Activated effector memory CD4-positive, alpha-beta T cell treated with anti-CD3 and anti-CD28 coated beads, Interleukin-2, amount 50 U/mL, for 16 hours (primary cell): ENCODE measurements around the gene TMEM140.
A peak's percentile ranks its signal among the peaks of the same experiment; 100 is the strongest.
"Not testable (repeated sequence)": the region's sequence is repeated elsewhere in the genome, so short reads cannot be mapped to it uniquely, and the experiment has no call there.

Experiments used
- DNase-seq: peaks from one replicate; pipeline ENCODE4 v3.0.0-alpha.2; 2020

TMEM140 gene

DNA sequence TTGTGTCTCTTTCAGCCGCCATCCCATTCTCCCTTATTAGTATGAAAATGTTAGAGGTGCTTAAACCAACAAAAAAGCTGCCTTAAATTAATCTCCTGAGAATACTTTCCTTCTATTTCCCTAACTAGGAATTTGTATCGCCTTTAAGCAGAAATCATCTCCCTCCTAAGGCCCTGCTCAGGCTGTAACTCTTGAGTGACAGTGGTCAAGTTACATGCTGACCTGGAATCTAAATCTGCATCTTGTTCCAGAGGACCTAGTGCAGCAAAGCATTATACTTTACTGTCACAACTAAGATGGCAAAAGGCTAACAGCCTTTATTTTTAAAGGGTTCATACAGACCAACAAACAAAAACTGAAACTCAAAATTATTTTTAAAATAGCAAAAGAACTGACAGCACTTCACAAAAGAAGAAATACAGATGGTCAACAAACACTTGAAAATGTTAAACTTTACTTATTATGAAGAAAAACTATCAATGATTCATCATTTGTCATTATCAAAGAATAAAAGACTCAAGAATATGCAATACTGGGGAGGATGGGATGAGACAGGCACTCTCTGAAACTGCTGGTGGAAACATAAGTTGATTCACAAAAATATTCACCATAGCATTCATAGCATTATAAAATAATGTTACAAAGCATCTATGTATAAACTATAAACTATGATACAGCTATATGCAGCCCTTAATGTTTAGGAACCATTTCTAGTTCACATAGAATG, 11.7 kb downstream of the TMEM140 start:
- DNase-seq: no peak

DNA sequence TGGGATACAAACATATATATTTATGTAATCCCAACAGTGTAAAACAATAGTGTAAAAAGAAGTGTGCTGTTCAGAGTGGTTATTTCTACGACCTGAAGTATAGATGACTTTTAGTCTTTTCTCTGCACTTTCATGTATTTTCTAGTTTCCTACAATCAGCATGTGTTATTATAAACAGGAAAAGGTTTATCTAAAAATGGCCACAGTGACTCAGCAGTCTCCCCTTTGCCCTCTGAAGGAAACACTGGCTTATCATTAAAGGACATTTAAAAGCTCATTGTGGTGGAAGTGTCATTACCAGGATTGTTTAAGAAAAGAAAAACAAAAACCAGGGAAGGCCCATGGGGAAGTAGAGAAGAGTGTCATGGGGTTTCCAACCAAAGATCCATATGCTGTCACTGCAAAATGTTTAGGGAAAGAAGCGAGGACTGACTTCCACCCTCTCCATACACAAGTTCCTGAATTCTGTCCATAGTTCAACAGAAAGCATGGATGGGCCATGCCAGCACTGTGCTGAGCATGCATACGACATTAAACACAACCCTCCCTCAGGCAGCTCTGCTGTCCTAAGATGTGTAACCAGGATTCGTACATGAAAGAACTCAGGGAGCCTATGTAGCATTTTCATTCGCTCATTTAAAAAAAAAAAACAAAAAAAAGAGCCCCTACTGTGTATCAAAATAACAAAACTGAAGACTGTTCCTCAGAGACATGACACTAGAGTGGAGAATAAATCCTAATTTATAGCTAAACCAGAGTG, 12.4 kb downstream of the TMEM140 start:
- DNase-seq: no peak

DNA sequence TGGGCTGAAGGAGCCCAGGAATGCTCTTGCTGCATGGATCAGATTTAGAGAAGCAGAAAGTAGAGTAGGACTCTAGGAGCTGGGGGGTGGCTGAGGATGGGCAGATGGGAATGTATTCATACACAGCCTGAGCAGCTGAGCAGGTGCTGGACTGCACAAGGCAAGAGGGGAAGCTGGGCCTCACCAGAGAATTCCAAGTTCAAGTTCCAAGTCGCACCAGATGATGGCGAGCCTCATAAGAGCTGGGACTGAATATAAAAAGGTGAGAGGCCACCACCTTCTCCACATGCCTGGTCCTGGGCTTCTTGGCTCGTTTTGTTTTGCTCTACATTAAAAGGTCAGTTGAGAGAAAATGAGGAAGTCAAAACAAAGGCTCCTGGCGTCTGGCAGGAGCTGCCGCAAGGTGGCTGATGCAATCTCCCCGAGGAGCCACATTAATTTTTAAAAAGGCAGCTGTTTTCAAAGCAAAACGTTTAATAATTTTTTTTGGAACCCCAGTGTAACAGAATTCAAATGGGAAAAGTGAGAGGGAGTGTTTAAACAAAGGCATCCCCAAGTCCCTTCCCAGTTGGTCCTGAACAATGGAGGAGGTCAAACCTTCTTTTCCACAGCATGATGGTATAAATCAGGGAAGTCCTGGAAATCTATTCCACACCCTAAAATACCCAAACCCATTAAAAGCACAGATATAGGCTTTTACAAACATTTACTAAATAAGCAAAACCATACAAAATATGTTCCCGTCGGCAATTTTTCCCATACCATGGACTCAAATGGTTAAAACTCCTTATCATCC, 13.2 kb downstream of the TMEM140 start:
- DNase-seq: no peak

GRCh38 chr7:135161669-135162068, 13.8 kb downstream of the TMEM140 start:
- no peak for DNase-seq

DNA sequence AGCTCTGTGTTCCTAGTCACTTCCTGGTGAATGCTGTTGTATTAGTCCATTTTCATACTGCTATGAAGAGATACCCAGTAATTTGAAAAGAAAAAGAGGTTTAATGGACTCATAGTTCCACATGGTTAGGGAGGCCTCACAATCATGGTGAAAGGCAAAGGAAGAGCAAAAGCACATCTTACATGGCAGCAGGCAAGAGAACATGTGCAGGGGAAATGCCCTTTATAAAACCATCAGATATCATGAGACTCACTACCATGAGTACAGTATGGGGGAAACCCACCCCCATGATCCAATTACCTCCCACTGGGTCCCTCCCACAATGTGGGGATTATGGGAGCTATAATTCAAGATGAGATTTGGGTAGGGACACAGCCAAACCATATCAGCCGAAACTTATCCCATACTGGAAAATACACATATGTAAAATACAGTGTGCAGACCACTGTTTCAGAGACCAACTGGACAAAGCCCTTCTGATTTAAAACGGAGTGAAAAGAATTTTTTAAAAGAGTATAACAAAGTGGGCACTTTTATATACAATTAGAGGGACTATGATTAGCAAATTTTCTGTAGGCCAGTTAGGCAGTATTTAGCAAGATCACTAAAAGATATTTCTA, 14.6 kb downstream of the TMEM140 start:
- DNase-seq: no peak

GRCh38 chr7:135164357-135165061, 16.6 kb downstream of the TMEM140 start:
- no peak for DNase-seq

GRCh38 chr7:135165862-135166261, 18.0 kb downstream of the TMEM140 start:
- no peak for DNase-seq

DNA sequence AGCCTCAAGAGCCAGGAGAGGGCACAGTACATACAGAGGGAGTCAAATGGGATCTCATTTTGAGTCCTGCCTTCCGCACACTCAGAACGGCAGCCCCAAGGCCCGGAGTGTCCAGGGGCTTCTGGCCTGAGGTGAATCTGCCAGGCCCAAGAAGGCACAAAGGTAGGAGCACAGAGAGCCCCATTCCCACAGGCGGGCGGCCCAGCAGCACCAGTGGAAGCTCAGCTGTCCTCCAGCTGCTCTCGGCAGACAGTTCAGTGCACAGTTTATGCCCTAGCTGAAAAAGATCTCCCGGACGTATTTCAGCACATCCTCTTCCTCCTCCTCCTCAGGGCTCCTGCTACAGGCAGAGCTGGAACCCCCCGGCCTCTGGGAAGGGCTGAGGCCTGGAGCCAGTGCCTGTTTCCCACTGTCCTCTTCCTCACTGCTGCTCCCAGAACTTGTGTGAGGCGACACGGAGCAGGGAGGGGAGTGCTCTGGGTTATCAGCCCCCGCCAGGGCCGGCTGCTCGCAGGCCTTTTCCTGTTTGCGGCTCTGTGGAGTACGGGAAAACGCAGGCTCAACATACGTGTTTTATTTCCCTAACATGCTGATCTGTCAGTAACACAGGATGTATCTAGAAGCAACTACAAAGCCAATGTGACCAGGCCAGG, 18.6 kb downstream of the TMEM140 start:
- DNase-seq: no peak

GRCh38 chr7:135167365-135167917, 19.6 kb downstream of the TMEM140 start:
- no peak for DNase-seq

DNA sequence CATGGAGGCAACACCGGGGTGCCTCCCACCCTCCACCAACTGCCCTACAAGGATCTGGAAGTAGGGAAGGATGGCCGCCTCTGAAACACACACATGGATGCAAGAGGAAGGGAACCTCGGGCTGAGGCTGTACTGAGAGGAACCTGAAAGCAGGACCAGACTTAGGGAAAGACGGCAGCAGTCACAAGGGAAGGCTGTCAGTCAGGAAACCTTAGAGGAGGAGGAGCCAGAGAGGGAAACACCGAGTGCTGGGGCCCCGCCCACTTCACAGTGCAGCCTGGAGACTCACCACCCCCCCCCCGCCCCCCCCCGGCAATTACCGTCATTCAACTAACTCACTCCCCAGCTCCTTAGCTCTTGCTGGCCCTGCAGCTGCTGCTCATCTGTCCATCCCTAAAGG, 20.1 kb downstream of the TMEM140 start:
- peak; percentile 73 for DNase-seq

DNA sequence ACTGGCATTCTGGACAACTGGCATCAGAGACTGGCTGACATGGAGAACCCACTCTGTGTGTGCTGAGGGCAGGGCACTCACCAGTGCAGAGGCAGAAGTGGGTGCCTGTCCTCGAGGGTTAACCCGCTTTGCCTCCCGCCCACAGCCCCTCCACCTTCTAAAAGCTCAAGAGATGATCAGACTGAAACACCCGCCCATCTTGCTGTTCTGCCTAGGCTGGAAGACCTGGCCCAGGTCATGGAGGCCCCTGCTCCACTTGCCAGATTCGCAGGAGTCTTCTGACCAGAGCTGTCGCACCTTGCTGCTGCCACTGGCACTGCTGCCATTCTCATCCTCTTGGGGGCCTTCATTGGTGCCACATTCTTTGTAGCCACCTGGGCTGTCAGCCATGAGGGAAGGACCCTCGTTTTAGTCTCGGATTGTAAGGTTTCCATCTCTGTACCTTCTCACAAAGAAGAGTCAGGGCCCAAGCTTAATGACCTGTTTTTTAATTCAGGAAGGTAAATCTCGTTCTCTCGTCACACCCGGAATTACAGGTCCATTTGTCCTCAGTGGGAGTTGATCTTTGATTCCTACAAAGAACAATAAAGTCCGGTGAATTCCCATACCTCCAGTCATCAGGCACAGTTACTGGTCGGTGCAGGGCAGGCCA, 20.7 kb downstream of the TMEM140 start:
- DNase-seq: no peak

GRCh38 chr7:135169141-135169963, 21.5 kb downstream of the TMEM140 start:
- peak; percentile 88 for DNase-seq

DNA sequence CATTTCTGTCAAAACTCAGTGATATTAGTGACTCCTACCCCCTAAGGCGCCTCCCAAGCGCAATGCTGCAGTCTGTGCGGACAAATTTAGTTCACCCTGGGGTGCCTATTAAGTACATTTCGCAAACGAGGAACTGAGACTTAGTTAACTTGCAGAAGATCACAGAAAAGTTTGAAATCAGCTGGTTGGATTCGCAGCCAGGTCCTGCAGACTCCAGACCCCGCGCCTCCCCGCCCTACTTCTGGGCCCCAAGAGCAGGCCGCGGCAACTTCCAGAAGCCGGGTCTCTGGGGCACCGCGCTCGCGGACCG, 22.0 kb downstream of the TMEM140 start:
- DNase-seq: peak; percentile 76

GRCh38 chr7:135170274-135170997, 22.6 kb downstream of the TMEM140 start, which contains the start of gene CYREN:
CYREN (minus strand) TSS chr7:135170707; CDS start chr7:135168922, 1,785 bp downstream.
- peak; percentile 97 for DNase-seq

GRCh38 chr7:135170998-135171481, 23.2 kb downstream of the TMEM140 start:
- not testable (repeated sequence) for DNase-seq

- DNase-seq: not testable (repeated sequence)
Measured at GRCh38 chr7:135171581-135172291, 23.9 kb downstream of the TMEM140 start.

GRCh38 chr7:135173916-135174315, 26.0 kb downstream of the TMEM140 start:
- DNase-seq: not testable (repeated sequence)

GRCh38 chr7:135174941-135175340, 27.1 kb downstream of the TMEM140 start:
- no peak for DNase-seq

DNA sequence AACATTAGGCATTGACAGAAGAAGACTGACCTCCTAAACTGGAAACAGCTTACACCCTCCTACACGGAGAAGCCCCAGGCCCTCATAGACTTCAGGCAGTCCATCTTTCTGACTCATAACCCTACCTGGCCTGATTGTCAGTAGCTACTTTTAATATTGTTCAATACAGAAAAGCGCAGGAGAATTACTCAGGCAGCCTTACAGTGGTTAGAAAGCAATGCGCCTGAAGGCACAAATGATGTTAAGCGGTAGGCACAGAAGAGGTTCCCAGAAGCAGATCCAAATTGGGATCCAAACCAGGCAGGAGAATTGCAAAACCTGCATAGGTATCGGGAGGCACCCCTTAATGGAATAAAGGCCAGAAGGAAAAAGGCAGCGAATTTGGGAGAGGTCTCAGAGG, 28.1 kb downstream of the TMEM140 start:
- DNase-seq: no peak
